Panc1 (cell line): ENCODE results near the gene HOXC9. TPM values are rescaled to one million over a fixed set of nuclear protein-coding genes. Genes with fewer than 3 reads are reported as not detected.
A peak's percentile ranks its signal among the peaks of the same experiment; 100 is the strongest.

Source experiments
- ATAC-seq: fragments of 200-7000 bp; cut with Tn5 transposase; 2 replicates; pipeline ENCODE4 v1.9.1; 2020; ENCODE audit warnings: mild to moderate bottlenecking, moderate library complexity
- BruUV-seq: library from RNA; stranded (reverse); fragments of 400-500 nt; replicated peaks from 2 replicates; lab custom pipeline; 2021; lab: Mats Ljungman, UMichigan
- CTCF ChIA-PET: fragments of 300-600 bp; sonication (Branson Sonifier 250); formaldehyde crosslinking; loops from one replicate; lab custom pipeline; 2022; ENCODE audit warnings: antibody characterized with exemption; lab: Charles Lee
- POLR2A ChIA-PET: fragments of 300-600 bp; sonication (Branson Sonifier 250); formaldehyde crosslinking; loops from one replicate; lab custom pipeline; 2022; ENCODE audit warnings: antibody characterized with exemption; lab: Charles Lee
- DNase-seq: peaks from one replicate; pipeline ENCODE4 v3.0.0-alpha.2; 2010; ENCODE audit warnings: low read depth, low spot score
- H3K27ac ChIP-seq: 2 replicates; pipeline ENCODE4 v1.5.1; 2011; ENCODE audit warnings: mild to moderate bottlenecking, low read length, inconsistent platforms
- H3K27me3 ChIP-seq: fragments of 200-500 bp; sonication (Bioruptor generic); 2 replicates; pipeline ENCODE4 v1.6.0; 2014; ENCODE audit warnings: low read length, inconsistent platforms; ENCODE audit not compliant: control insufficient read depth, insufficient read depth
- H3K36me3 ChIP-seq: fragments of 200-500 bp; sonication (Bioruptor generic); 2 replicates; pipeline ENCODE4 v1.5.1; 2014; ENCODE audit warnings: inconsistent platforms, mild to moderate bottlenecking, low read length, moderate library complexity; ENCODE audit not compliant: control insufficient read depth, insufficient read depth
- H3K4me1 ChIP-seq: 2 replicates; pipeline ENCODE4 v1.5.1; 2011; ENCODE audit warnings: inconsistent platforms, mild to moderate bottlenecking, low read length, moderate library complexity; ENCODE audit not compliant: control insufficient read depth, insufficient read depth
- H3K4me3 ChIP-seq, 2 experiments: 2 replicates each; pipeline ENCODE4 v1.5.1; 2011 to 2012; ENCODE audit warnings: low read depth in 2 of 2, low read length in 2 of 2, mild to moderate bottlenecking in 2 of 2, inconsistent platforms in 1 of 2, moderate library complexity in 1 of 2
- H3K9me3 ChIP-seq: fragments of 200-500 bp; sonication (Bioruptor generic); 2 replicates; pipeline ENCODE4 v1.5.1; 2014; ENCODE audit warnings: low read depth, mild to moderate bottlenecking, inconsistent platforms, low read length, moderate library complexity; ENCODE audit not compliant: control insufficient read depth, insufficient read depth
- CTCF ChIP-seq: fragments of 450-650 bp; IDR thresholded peaks from 2 replicates; pipeline ENCODE4 v1.5.1; 2017; ENCODE audit warnings: mild to moderate bottlenecking
- POLR2AphosphoS5 ChIP-seq: IDR thresholded peaks from 2 replicates; pipeline ENCODE4 v1.6.1; 2012; ENCODE audit warnings: mild to moderate bottlenecking, low read depth, low read length, moderate library complexity
- REST ChIP-seq, 2 experiments: IDR thresholded peaks; 2 replicates each; pipeline ENCODE4 v1.6.1; 2011 to 2012; ENCODE audit warnings: low read depth in 2 of 2, control low read depth in 1 of 2, low read length in 1 of 2, mild to moderate bottlenecking in 1 of 2, moderate library complexity in 1 of 2; ENCODE audit not compliant: insufficient read depth in 1 of 2
- SIN3A ChIP-seq: IDR thresholded peaks from 2 replicates; pipeline ENCODE4 v1.6.1; 2012; ENCODE audit warnings: low read depth, mild to moderate bottlenecking, low read length, moderate library complexity, borderline replicate concordance; ENCODE audit not compliant: insufficient read depth
- TCF7L2 ChIP-seq: IDR thresholded peaks from 2 replicates; pipeline ENCODE4 v1.6.1; 2011; ENCODE audit warnings: mild to moderate bottlenecking, low read depth, low read length, inconsistent platforms
- in situ Hi-C: cut with HindIII; loops from 2 replicates; pipeline ENCODE4 v1.10.0; 2016; ENCODE audit warnings: low sequenced_read_pairs, low pct_unique_long_range_greater_than_20kb
- intact Hi-C: fragments of 100-400 bp; cut with micrococcal nuclease; formaldehyde crosslinking; loops from one replicate; pipeline ENCODE4 v1.10.0; 2022; ENCODE audit not compliant: unreplicated experiment
- total RNA-seq: library from RNA; stranded (reverse); gene quantifications from one replicate; pipeline ENCODE4 v1.2.1, GENCODE V29; 2021; ENCODE audit not compliant: unreplicated experiment

The HOXC9 gene
- total RNA-seq, 1 experiment from 2014 or later: 37.2 TPM

- in situ Hi-C loops: no loop called here
- peak overlapping the region; percentile 72 to 91 for H3K4me3 ChIP-seq
- CTCF ChIA-PET: no interaction called here
- no peak for TF ChIP-seq TCF7L2
- TF ChIP-seq SIN3A: no peak
- peak; percentile 22; the same call in 1 of the 2 replicates for TF ChIP-seq POLR2AphosphoS5
- no peak for TF ChIP-seq CTCF
- TF ChIP-seq REST (IDR thresholded peaks at IDR 0.05; ENCODE audit: insufficient read depth in 1 of 2, low read depth in 2 of 2, low read length in 1 of 2): no peak
- H3K36me3 ChIP-seq: peaks cover 2% of the 10 kb centered on the region; the same call in 1 of the 2 replicates
- H3K4me1 ChIP-seq: peaks cover 62% of the 10 kb centered on the region
- H3K27ac ChIP-seq: peak overlapping the region; percentile 95
- no TSS peak for BruUV-seq
- POLR2A ChIA-PET: no interaction called here
- ATAC-seq (no peak), DNase-seq (no peak)
- intact Hi-C loops: no loop called here
- H3K27me3 ChIP-seq: no peaks in the 10 kb centered on the region
- no peaks in the 10 kb centered on the region for H3K9me3 ChIP-seq
Measured at GRCh38 chr12:54019924-54020590, 20.1 kb downstream of the HOXC9 start.

- Histone ChIP-seq H3K4me1 (peaks cover 62% of the 10 kb centered on the region), H3K36me3 (peaks cover 2% of the 10 kb centered on the region; the same call in 1 of the 2 replicates), H3K27ac (peak overlapping the region; percentile 95), H3K9me3 (no peaks in the 10 kb centered on the region), H3K4me3 (peak overlapping the region; percentile 72 to 91), H3K27me3 (no peaks in the 10 kb centered on the region)
- intact Hi-C loops (loop anchor here (1.0 kb wide), 1 partner anchor 14 kb away; no protein-coding TSS in a partner anchor), in situ Hi-C loops (no loop called here)
- ATAC-seq (no peak), DNase-seq (no peak)
- POLR2A ChIA-PET: no interaction called here
- TF ChIP-seq CTCF (no peak), REST (IDR thresholded peaks at IDR 0.05; ENCODE audit: insufficient read depth in 1 of 2, low read depth in 2 of 2, low read length in 1 of 2) (peak in 1 of 2 experiments; percentile 13; a peak in 1 of 4 replicates), TCF7L2 (no peak), POLR2AphosphoS5 (no peak), SIN3A (no peak)
- CTCF ChIA-PET: interaction anchor here (1.0 to 1.1 kb wide), 2 partner anchors 12 to 196 kb away, joined by 3 read pairs; partner anchors contain the start of gene HOXC8
- BruUV-seq: no TSS peak
Measured at GRCh38 chr12:54020591-54021405, 20.8 kb downstream of the HOXC9 start.
